Measurements from ENCODE around the gene RAMP2. TPM values are rescaled to one million over a fixed set of nuclear protein-coding genes. Genes with fewer than 3 reads are reported as not detected.
A peak's percentile ranks its signal among the peaks of the same experiment; 100 is the strongest.
"Not testable (repeated sequence)": the region's sequence is repeated elsewhere in the genome, so short reads cannot be mapped to it uniquely, and the experiment has no call there.

RAMP2 gene
- total RNA-seq, 4 donors from 2014 or later = 13.7 to 52.2 (median 29.2) TPM

GRCh38 chr17:42754782-42755181 is 6.2 kb upstream of the RAMP2 start:
- H3K4me3 ChIP-seq = no peak overlapping the region
- H3K36me3 ChIP-seq = no peaks in the 10 kb centered on the region
- DNase-seq = peak in 1 of 2 donors; percentile 33
- H3K9me3 ChIP-seq = no peaks in the 10 kb centered on the region
- intact Hi-C loops (cut with DNase I; ENCODE audit: low total_unique reads) = no loop called here
- H3K27ac ChIP-seq = no peak overlapping the region
- H3K4me1 ChIP-seq = no peaks in the 10 kb centered on the region
- TF ChIP-seq CTCF (IDR thresholded peaks at IDR 0.05) (no peak), POLR2A (IDR thresholded peaks at IDR 0.05) (no peak)
- H3K27me3 ChIP-seq = no peaks in the 10 kb centered on the region

GRCh38 chr17:42759982-42760651 is 910 bp upstream of the RAMP2 start:
- intact Hi-C loops (cut with DNase I; ENCODE audit: low total_unique reads) = loop anchor here (10.0 kb wide), 1 partner anchor 175 kb away; no protein-coding TSS in a partner anchor
- H3K27me3 ChIP-seq = peaks cover 0 to 3% of the 10 kb centered on the region in 2 donors
- no peak for DNase-seq
- TF ChIP-seq POLR2A (IDR thresholded peaks at IDR 0.05) (no peak), CTCF (IDR thresholded peaks at IDR 0.05) (no peak)
- H3K4me1 ChIP-seq = peaks cover 0 to 12% of the 10 kb centered on the region in 2 donors
- peak overlapping the region in 1 of 2 donors; percentile 25 for H3K4me3 ChIP-seq
- H3K27ac ChIP-seq = peak overlapping the region; percentile 63 to 82
- H3K36me3 ChIP-seq = no peaks in the 10 kb centered on the region
- no peaks in the 10 kb centered on the region for H3K9me3 ChIP-seq

- intact Hi-C loops (cut with DNase I; ENCODE audit: low total_unique reads) = loop anchor here (10.0 kb wide), 1 partner anchor 177 kb away; no protein-coding TSS in a partner anchor
- Histone ChIP-seq H3K4me1 (peaks cover 0 to 12% of the 10 kb centered on the region in 2 donors), H3K27me3 (peaks cover 0 to 3% of the 10 kb centered on the region in 2 donors), H3K36me3 (no peaks in the 10 kb centered on the region), H3K4me3 (peak overlapping the region; percentile 25 to 45), H3K9me3 (no peaks in the 10 kb centered on the region), H3K27ac (peak overlapping the region; percentile 63 to 82)
- no peak for TF ChIP-seq POLR2A (IDR thresholded peaks at IDR 0.05)
- TF ChIP-seq CTCF (IDR thresholded peaks at IDR 0.05) = no peak
- no peak for DNase-seq
Measured at GRCh38 chr17:42761638-42762037, 611 bp downstream of the RAMP2 start.

GRCh38 chr17:42766124-42766523 is 5.1 kb downstream of the RAMP2 start:
- Histone ChIP-seq H3K36me3 (no peaks in the 10 kb centered on the region), H3K9me3 (no peaks in the 10 kb centered on the region), H3K4me3 (no peak overlapping the region), H3K27ac (no peak overlapping the region), H3K27me3 (peaks cover 0 to 3% of the 10 kb centered on the region in 2 donors), H3K4me1 (peaks cover 0 to 7% of the 10 kb centered on the region in 2 donors)
- intact Hi-C loops (cut with DNase I; ENCODE audit: low total_unique reads) = loop anchor here (10.0 kb wide), 1 partner anchor 181 kb away; no protein-coding TSS in a partner anchor
- DNase-seq = no peak
- no peak for TF ChIP-seq CTCF (IDR thresholded peaks at IDR 0.05)

GRCh38 chr17:42767512-42767911 is 6.5 kb downstream of the RAMP2 start:
- H3K4me1 ChIP-seq = no peaks in the 10 kb centered on the region
- no peaks in the 10 kb centered on the region for H3K36me3 ChIP-seq
- TF ChIP-seq POLR2A (IDR thresholded peaks at IDR 0.05) = no peak
- TF ChIP-seq CTCF (IDR thresholded peaks at IDR 0.05) = no peak
- intact Hi-C loops (cut with DNase I; ENCODE audit: low total_unique reads) = loop anchor here (10.0 kb wide), 1 partner anchor 183 kb away; no protein-coding TSS in a partner anchor
- no peak overlapping the region for H3K27ac ChIP-seq
- DNase-seq = no peak
- no peak overlapping the region for H3K4me3 ChIP-seq
- no peaks in the 10 kb centered on the region for H3K9me3 ChIP-seq
- no peaks in the 10 kb centered on the region for H3K27me3 ChIP-seq

GRCh38 chr17:42768006-42768405 is 7.0 kb downstream of the RAMP2 start:
- not testable (repeated sequence) for H3K27me3 ChIP-seq, H3K4me1 ChIP-seq, DNase-seq, H3K4me3 ChIP-seq, H3K27ac ChIP-seq, H3K36me3 ChIP-seq, H3K9me3 ChIP-seq
- intact Hi-C loops (cut with DNase I; ENCODE audit: low total_unique reads) = loop anchor here (10.0 kb wide), 1 partner anchor 183 kb away; no protein-coding TSS in a partner anchor

- intact Hi-C loops (cut with DNase I; ENCODE audit: low total_unique reads) = loop anchor here (10.0 kb wide), 1 partner anchor 185 kb away; no protein-coding TSS in a partner anchor
- not testable (repeated sequence) for H3K27ac ChIP-seq, H3K27me3 ChIP-seq, H3K9me3 ChIP-seq, DNase-seq, H3K36me3 ChIP-seq, H3K4me1 ChIP-seq, H3K4me3 ChIP-seq
Measured at GRCh38 chr17:42769964-42770363, 8.9 kb downstream of the RAMP2 start.

Measured in uterus (tissue), 4 donors.